K562 (cell line): Measurements from ENCODE around the gene CCNY. TPM values are rescaled to one million over a fixed set of nuclear protein-coding genes. Genes with fewer than 3 reads are reported as not detected.

ENCODE experiments used
- ATAC-seq: fragments of 200-7000 bp; cut with Tn5 transposase; 3 replicates; pipeline ENCODE4 v1.9.1; 2020; ENCODE audit warnings: moderate library complexity
- BruUV-seq: library from RNA; stranded (reverse); fragments of 400-500 nt; replicated peaks from 2 replicates; lab custom pipeline; 2021; lab: Mats Ljungman, UMichigan
- CTCF ChIA-PET: fragments of 300-600 bp; formaldehyde crosslinking; extraction: SDS; loops from one replicate; lab custom pipeline; 2021; ENCODE audit warnings: low intra/inter-chr PET ratio; lab: Yijun Ruan, JAX
- POLR2A ChIA-PET: fragments of 300-600, 350-650 bp; sonication (Branson Sonifier 250); formaldehyde crosslinking; extraction: SDS; loops from one replicate; lab custom pipeline; 2021; ENCODE audit warnings: antibody characterized with exemption, inconsistent platforms; lab: Yijun Ruan, JAX
- DNase-seq, 4 experiments: peaks; one replicate each; pipeline versions ENCODE4 v3.0.0 to v3.0.0-alpha.2; 2011 to 2018; ENCODE audit warnings: low spot score in 3 of 4, mixed read lengths in 3 of 4; ENCODE audit errors: extremely low read depth in 1 of 4
- FAIRE-seq: peaks from 2 replicates; lab custom pipeline; 2011; peaks lifted over from hg19 to GRCh38; lab: Jason Lieb, UNC
- H2AFZ ChIP-seq: 2 replicates; pipeline ENCODE4 v1.6.0; 2011; ENCODE audit warnings: low read depth, low read length, control low read depth, inconsistent platforms
- H3K27ac ChIP-seq: fragments of 200-600 bp; 3 replicates; pipeline ENCODE4 v1.8.0; 2011; ENCODE audit warnings: low read depth, mild to moderate bottlenecking, control low read depth, inconsistent platforms, low read length, moderate library complexity, mixed read lengths; ENCODE audit errors: extremely low read depth
- H3K27me3 ChIP-seq, 2 experiments: fragments of 300-600 bp in 1 of 2; 2 replicates in 1 of 2; 3 replicates in 1 of 2; pipeline versions ENCODE4 v1.6.0 to v1.8.0; 2011; ENCODE audit warnings: inconsistent platforms in 2 of 2, low read length in 2 of 2, mild to moderate bottlenecking in 1 of 2, mixed read lengths in 1 of 2, moderate library complexity in 1 of 2; ENCODE audit not compliant: control insufficient read depth in 2 of 2, insufficient read depth in 2 of 2
- H3K36me3 ChIP-seq: fragments of 300-600 bp; 3 replicates; pipeline ENCODE4 v1.8.0; 2011; ENCODE audit warnings: mild to moderate bottlenecking, low read length, inconsistent platforms; ENCODE audit not compliant: control insufficient read depth, insufficient read depth
- H3K4me1 ChIP-seq, 2 experiments: fragments of 200-600 bp in 1 of 2; replicated peaks in 1 of 2; 2 replicates in 1 of 2; 3 replicates in 1 of 2; pipeline versions ENCODE4 v1.5.1 to v1.8.0; 2011; ENCODE audit warnings: inconsistent platforms in 2 of 2, low read length in 2 of 2, mild to moderate bottlenecking in 1 of 2, mixed read lengths in 1 of 2, moderate library complexity in 1 of 2; ENCODE audit not compliant: control insufficient read depth in 2 of 2, insufficient read depth in 2 of 2
- H3K4me2 ChIP-seq: 2 replicates; pipeline ENCODE4 v1.6.1; 2011; ENCODE audit warnings: low read length, control low read depth, inconsistent platforms, mixed read lengths; ENCODE audit not compliant: insufficient read depth
- H3K4me3 ChIP-seq: fragments of 200-600 bp; sonication (generic), shearing (Covaris generic); 2 replicates; pipeline ENCODE4 v1.5.1; 2016; ENCODE audit warnings: control low read depth, inconsistent platforms
- H3K79me2 ChIP-seq: fragments of 200-600 bp; 3 replicates; pipeline ENCODE4 v1.8.0; 2011; ENCODE audit warnings: low read length, inconsistent platforms; ENCODE audit not compliant: control insufficient read depth, insufficient read depth
- H3K9ac ChIP-seq, 2 experiments: 2 replicates each; pipeline versions ENCODE4 v1.6.0 to v1.6.1; 2011; ENCODE audit warnings: low read depth in 2 of 2, low read length in 2 of 2, control low read depth in 1 of 2, inconsistent platforms in 1 of 2, mild to moderate bottlenecking in 1 of 2, mixed read lengths in 1 of 2; ENCODE audit not compliant: insufficient read depth in 1 of 2
- H3K9me1 ChIP-seq: one replicate; pipeline ENCODE4 v1.6.0; 2011; ENCODE audit warnings: inconsistent platforms, mild to moderate bottlenecking, low read length, moderate library complexity; ENCODE audit not compliant: control insufficient read depth, insufficient read depth
- H3K9me3 ChIP-seq: replicated peaks from 2 replicates; pipeline ENCODE4 v1.5.1; 2011; ENCODE audit warnings: low read depth, low read length, inconsistent platforms; ENCODE audit not compliant: control insufficient read depth, insufficient read depth
- H4K20me1 ChIP-seq: replicated peaks from 2 replicates; pipeline ENCODE4 v1.6.1; 2011; ENCODE audit warnings: low read length, inconsistent platforms, mixed read lengths; ENCODE audit not compliant: control insufficient read depth, insufficient read depth
- CBX3 ChIP-seq, 2 experiments: IDR thresholded peaks; 1 replicate in 1 of 2; 2 replicates in 1 of 2; pipeline ENCODE4 v1.6.1; 2012; ENCODE audit warnings: inconsistent platforms in 2 of 2, low read length in 2 of 2, borderline replicate concordance in 1 of 2, control low read depth in 1 of 2
- DDX20 ChIP-seq: fragments of 450-650 bp; IDR thresholded peaks from 2 replicates; pipeline ENCODE4 v1.6.1; 2016; ENCODE audit warnings: missing genetic modification characterization, low read depth, mild to moderate bottlenecking, missing compliant biosample characterization, moderate library complexity
- HDAC3 ChIP-seq: fragments of 450-650 bp; IDR thresholded peaks from 2 replicates; pipeline ENCODE4 v1.6.1; 2018; ENCODE audit warnings: borderline replicate concordance, mild to moderate bottlenecking, moderate library complexity; ENCODE audit not compliant: partially characterized antibody
- PHF20 ChIP-seq: fragments of 450-650 bp; IDR thresholded peaks from 2 replicates; pipeline ENCODE4 v1.6.1; 2018; ENCODE audit not compliant: partially characterized antibody
- POLR2AphosphoS5 ChIP-seq: IDR thresholded peaks from 2 replicates; pipeline ENCODE4 v1.6.1; 2011; ENCODE audit warnings: mild to moderate bottlenecking, low read depth, low read length, moderate library complexity; ENCODE audit not compliant: control insufficient read depth, insufficient read depth
- SAFB ChIP-seq: fragments of 200-400 bp; formaldehyde crosslinking; IDR thresholded peaks from 2 replicates; pipeline ENCODE4 v1.6.1; 2017; ENCODE audit warnings: low read depth, low read length, borderline replicate concordance
- SIRT6 ChIP-seq: IDR thresholded peaks from one replicate; pipeline ENCODE4 v1.6.1; 2012; ENCODE audit warnings: low read depth, mild to moderate bottlenecking, control low read depth, inconsistent platforms, low read length, moderate library complexity
- SOX6 ChIP-seq: fragments of 450-650 bp; IDR thresholded peaks from 2 replicates; pipeline ENCODE4 v1.6.1; 2014; ENCODE audit warnings: mild to moderate bottlenecking
- XRCC4 ChIP-seq: IDR thresholded peaks from one replicate; pipeline ENCODE4 v1.6.1; 2011; ENCODE audit not compliant: insufficient read depth, insufficient read length; ENCODE audit errors: extremely low read depth
- ZNF140 ChIP-seq: fragments of 250-450 bp; sonication (Bioruptor Pico); IDR thresholded peaks from 2 replicates; pipeline ENCODE4 v1.8.0; 2021; ENCODE audit warnings: moderate library complexity, mild to moderate bottlenecking, inconsistent platforms
- ZNF668 ChIP-seq: fragments of 250-450 bp; sonication (Bioruptor Pico); IDR thresholded peaks from 2 replicates; pipeline ENCODE4 v1.8.0; 2022; ENCODE audit warnings: mild to moderate bottlenecking, inconsistent platforms
- WGBS: fragments of 100-300 bp; shearing (Covaris generic); methylation state at CpG from one replicate; pipeline ENCODE4 v1.1.6; 2016; ENCODE audit warnings: low coverage, mixed read lengths; ENCODE audit not compliant: insufficient coverage; ENCODE audit errors: missing lambda C conversion rate; 5-methylcytosine and 5-hydroxymethylcytosine counted together
- in situ Hi-C: fragments of 300-500 bp; cut with MboI; formaldehyde crosslinking; loops from 4 replicates; pipeline ENCODE4 v1.15.0; 2018; ENCODE audit warnings: inconsistent platforms, mixed read lengths
- intact Hi-C: fragments of 100-400 bp; cut with micrococcal nuclease; formaldehyde crosslinking; loops from 2 replicates; pipeline ENCODE4 v1.14.2; 2022
- polyA plus RNA-seq, 8 experiments: library from polyadenylated mRNA; depleted of rRNA in 4 of 8; stranded (reverse) in 5 of 8; unstranded in 3 of 8; fragments of >200 nt; fragmentation: Nextera tagmentation in 2 of 8; fragmentation: Illumina TruSeq in 1 of 8; extraction: Ambion mirVana in 2 of 8; extraction: Trizol in 1 of 8; gene quantifications; 2 replicates each; pipeline versions ENCODE4 v1.2.1 to v1.2.3, GENCODE V29; 2011 to 2014; ENCODE audit warnings: inconsistent platforms in 1 of 8, missing spikeins in 1 of 8
- total RNA-seq, 7 experiments: library from RNA; depleted of rRNA in 6 of 7; stranded (reverse); fragments of >200 nt in 6 of 7; fragmentation: Illumina TruSeq in 2 of 7; extraction: Trizol in 2 of 7; gene quantifications; 2 replicates each; pipeline versions ENCODE4 v1.2.1 to v1.2.3, GENCODE V29; 2011 to 2021; ENCODE audit warnings: low replicate concordance in 1 of 7
- TF ChIP-seq, protein P1 (sequence below), 2 experiments: fragments of 200-800 bp in 1 of 2; sonication (Bioruptor generic) in 1 of 2; sonication (generic) in 1 of 2; formaldehyde crosslinking in 1 of 2; IDR thresholded peaks in 1 of 2; conservative IDR thresholded peaks in 1 of 2; 2 replicates each; pipeline versions ENCODE4 v1.5.0 to v1.6.1; 2016 to 2020; ENCODE audit warnings: missing compliant biosample characterization in 1 of 2, missing genetic modification characterization in 1 of 2, missing genetic modification reagents in 1 of 2
- TF ChIP-seq, protein P2 (sequence below), 2 experiments: IDR thresholded peaks in 1 of 2; conservative IDR thresholded peaks in 1 of 2; 2 replicates each; pipeline ENCODE4 v1.6.1; 2016; ENCODE audit warnings: low read depth in 2 of 2, mild to moderate bottlenecking in 1 of 2, missing compliant biosample characterization in 1 of 2, missing genetic modification characterization in 1 of 2, moderate library complexity in 1 of 2
- TF ChIP-seq, protein P3 (sequence below): IDR thresholded peaks from 2 replicates; pipeline ENCODE4 v1.6.1; 2016; ENCODE audit warnings: missing genetic modification characterization, missing compliant biosample characterization
- TF ChIP-seq, protein P4 (sequence below): fragments of 250-450 bp; sonication (Bioruptor Pico); IDR thresholded peaks from 2 replicates; pipeline ENCODE4 v1.8.0; 2022; ENCODE audit warnings: moderate library complexity, mild to moderate bottlenecking, inconsistent platforms

The CCNY gene
- total and polyA plus RNA-seq, 9 of the 15 experiments (the other 6 are each of a cell fraction or from before 2014, with no cell fraction given): 8.4 to 109 (median 38.6) TPM

DNA sequence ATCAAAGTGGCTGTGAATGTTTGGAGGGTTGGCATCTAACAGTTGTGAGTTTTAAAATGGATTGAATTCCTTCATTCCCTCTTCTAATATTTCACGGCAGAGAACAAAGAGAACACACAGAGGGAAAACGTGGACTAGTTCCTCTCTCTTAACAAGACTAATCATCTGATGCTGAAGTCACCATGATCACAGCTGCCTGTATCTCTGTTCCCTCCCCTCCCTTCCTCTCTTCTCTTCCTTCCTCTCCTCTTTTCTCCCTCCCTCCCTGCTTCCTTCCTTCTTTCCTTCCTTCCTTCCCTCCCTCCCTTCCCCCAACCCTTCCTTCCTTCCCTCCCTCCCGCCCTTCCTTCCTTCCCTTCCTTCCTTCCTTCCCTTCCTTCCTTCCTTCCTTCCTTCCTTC lies 258.8 kb downstream of the CCNY start:
- FAIRE-seq (no peak), ATAC-seq (no peak), DNase-seq (no peak)
- intact Hi-C loops (no loop called here), in situ Hi-C loops (no loop called here)
- Histone ChIP-seq H3K27me3 (peaks cover 18 to 34% of the 10 kb centered on the region in 2 experiments), H3K4me2 (no peak overlapping the region), H3K79me2 (no peaks in the 10 kb centered on the region), H4K20me1 (no peaks in the 10 kb centered on the region), H3K4me1 (no peaks in the 10 kb centered on the region), H3K9me1 (no peaks in the 10 kb centered on the region), H2AFZ (no peak overlapping the region), H3K4me3 (no peak overlapping the region), H3K27ac (no peak overlapping the region), H3K9me3 (no peaks in the 10 kb centered on the region), H3K9ac (no peak overlapping the region), H3K36me3 (no peaks in the 10 kb centered on the region)
- no TSS peak for BruUV-seq
- POLR2A ChIA-PET: no interaction called here
- WGBS: 3% methylated on average over 3 of the region's 3 CpGs
- CTCF ChIA-PET: no interaction called here
- TF ChIP-seq PHF20: no peak
- TF ChIP-seq, protein P1, sequence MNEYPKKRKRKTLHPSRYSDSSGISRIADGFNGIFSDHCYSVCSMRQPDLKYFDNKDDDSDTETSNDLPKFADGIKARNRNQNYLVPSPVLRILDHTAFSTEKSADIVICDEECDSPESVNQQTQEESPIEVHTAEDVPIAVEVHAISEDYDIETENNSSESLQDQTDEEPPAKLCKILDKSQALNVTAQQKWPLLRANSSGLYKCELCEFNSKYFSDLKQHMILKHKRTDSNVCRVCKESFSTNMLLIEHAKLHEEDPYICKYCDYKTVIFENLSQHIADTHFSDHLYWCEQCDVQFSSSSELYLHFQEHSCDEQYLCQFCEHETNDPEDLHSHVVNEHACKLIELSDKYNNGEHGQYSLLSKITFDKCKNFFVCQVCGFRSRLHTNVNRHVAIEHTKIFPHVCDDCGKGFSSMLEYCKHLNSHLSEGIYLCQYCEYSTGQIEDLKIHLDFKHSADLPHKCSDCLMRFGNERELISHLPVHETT (CRISPR knock-in tag; conservative IDR thresholded peaks at IDR 0.05 in 1 of 2, IDR thresholded peaks at IDR 0.05 in 1 of 2): no peak
- no peak for TF ChIP-seq ZNF668
- no peak for TF ChIP-seq SAFB
- TF ChIP-seq, protein P2, sequence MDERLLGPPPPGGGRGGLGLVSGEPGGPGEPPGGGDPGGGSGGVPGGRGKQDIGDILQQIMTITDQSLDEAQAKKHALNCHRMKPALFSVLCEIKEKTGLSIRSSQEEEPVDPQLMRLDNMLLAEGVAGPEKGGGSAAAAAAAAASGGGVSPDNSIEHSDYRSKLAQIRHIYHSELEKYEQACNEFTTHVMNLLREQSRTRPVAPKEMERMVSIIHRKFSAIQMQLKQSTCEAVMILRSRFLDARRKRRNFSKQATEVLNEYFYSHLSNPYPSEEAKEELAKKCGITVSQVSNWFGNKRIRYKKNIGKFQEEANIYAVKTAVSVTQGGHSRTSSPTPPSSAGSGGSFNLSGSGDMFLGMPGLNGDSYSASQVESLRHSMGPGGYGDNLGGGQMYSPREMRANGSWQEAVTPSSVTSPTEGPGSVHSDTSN (CRISPR knock-in tag; IDR thresholded peaks at IDR 0.05; ENCODE audit: low read depth): no peak
- TF ChIP-seq, protein P2 (tag; conservative IDR thresholded peaks at IDR 0.05; ENCODE audit: low read depth): no peak
- TF ChIP-seq XRCC4: no peak
- no peak for TF ChIP-seq SIRT6
- TF ChIP-seq, protein P3, sequence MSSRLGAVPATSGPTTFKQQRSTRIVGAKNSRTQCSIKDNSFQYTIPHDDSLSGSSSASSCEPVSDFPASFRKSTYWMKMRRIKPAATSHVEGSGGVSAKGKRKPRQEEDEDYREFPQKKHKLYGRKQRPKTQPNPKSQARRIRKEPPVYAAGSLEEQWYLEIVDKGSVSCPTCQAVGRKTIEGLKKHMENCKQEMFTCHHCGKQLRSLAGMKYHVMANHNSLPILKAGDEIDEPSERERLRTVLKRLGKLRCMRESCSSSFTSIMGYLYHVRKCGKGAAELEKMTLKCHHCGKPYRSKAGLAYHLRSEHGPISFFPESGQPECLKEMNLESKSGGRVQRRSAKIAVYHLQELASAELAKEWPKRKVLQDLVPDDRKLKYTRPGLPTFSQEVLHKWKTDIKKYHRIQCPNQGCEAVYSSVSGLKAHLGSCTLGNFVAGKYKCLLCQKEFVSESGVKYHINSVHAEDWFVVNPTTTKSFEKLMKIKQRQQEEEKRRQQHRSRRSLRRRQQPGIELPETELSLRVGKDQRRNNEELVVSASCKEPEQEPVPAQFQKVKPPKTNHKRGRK (tag): no peak
- TF ChIP-seq, protein P4, sequence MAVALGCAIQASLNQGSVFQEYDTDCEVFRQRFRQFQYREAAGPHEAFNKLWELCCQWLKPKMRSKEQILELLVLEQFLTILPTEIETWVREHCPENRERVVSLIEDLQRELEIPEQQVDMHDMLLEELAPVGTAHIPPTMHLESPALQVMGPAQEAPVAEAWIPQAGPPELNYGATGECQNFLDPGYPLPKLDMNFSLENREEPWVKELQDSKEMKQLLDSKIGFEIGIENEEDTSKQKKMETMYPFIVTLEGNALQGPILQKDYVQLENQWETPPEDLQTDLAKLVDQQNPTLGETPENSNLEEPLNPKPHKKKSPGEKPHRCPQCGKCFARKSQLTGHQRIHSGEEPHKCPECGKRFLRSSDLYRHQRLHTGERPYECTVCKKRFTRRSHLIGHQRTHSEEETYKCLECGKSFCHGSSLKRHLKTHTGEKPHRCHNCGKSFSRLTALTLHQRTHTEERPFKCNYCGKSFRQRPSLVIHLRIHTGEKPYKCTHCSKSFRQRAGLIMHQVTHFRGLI: no peak
- no peak for TF ChIP-seq HDAC3
- no peak for TF ChIP-seq CBX3 (IDR thresholded peaks at IDR 0.05; ENCODE audit: borderline replicate concordance in 1 of 2, low read length in 2 of 2)
- no peak for TF ChIP-seq POLR2AphosphoS5
- no peak for TF ChIP-seq DDX20 (tag)
- no peak for TF ChIP-seq ZNF140 (CRISPR knock-in tag)
- TF ChIP-seq SOX6: no peak
